Measurements from ENCODE around the gene CPT1B.

DNA sequence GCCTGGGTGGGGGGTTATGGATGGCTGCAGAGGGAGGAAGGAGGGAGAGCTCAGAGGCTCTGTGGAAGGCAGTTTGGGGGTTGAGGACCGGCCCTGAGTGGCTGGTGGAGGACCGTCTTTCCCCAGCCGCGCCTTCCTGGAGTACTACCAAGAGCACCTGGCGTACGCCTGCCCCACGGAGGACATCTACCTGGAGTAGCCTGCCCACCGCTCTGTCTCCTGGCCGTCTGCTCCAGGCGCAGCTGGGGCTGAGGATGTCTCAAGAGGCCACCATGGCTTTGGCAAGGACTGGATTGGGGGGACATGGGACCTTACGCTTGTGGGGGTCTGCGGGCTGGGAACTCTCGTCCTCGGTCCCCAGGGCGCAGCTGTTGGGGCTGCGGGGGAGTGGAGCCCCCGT lies 32.4 kb upstream of the CPT1B start:
- TF ChIP-seq CTCF (IDR thresholded peaks at IDR 0.05) = no peak
- no peak for TF ChIP-seq EZH2 (IDR thresholded peaks at IDR 0.05; ENCODE audit: borderline replicate concordance, insufficient read depth, low read depth, low read length, poor library complexity, severe bottlenecking)
